Adipocyte (in vitro differentiated cells): ENCODE measurements around the gene RFTN1.

Experiments used
- DNase-seq: peaks from one replicate; pipeline ENCODE4 v3.0.0-alpha.2; 2015; ENCODE audit warnings: low read depth
- H3K27me3 ChIP-seq: replicated peaks from 2 replicates; pipeline ENCODE4 v1.7.0; 2013; ENCODE audit warnings: mild to moderate bottlenecking, low read length, moderate library complexity; ENCODE audit not compliant: control insufficient read depth, insufficient read depth
- H3K36me3 ChIP-seq: 2 replicates; pipeline ENCODE4 v1.7.0; 2013; ENCODE audit warnings: low read length, mild to moderate bottlenecking, moderate library complexity; ENCODE audit not compliant: control insufficient read depth, insufficient read depth, severe bottlenecking
- H3K4me1 ChIP-seq: 2 replicates; pipeline ENCODE4 v1.7.0; 2013; ENCODE audit warnings: mild to moderate bottlenecking, low read length, moderate library complexity; ENCODE audit not compliant: control insufficient read depth, insufficient read depth
- H3K4me3 ChIP-seq: 2 replicates; pipeline ENCODE4 v1.7.0; 2013; ENCODE audit warnings: mild to moderate bottlenecking, low read length, moderate library complexity
- H3K9ac ChIP-seq: 2 replicates; pipeline ENCODE4 v1.7.0; 2013; ENCODE audit warnings: mild to moderate bottlenecking, low read length, moderate library complexity
- H3K9me3 ChIP-seq: 2 replicates; pipeline ENCODE4 v1.7.0; 2013; ENCODE audit warnings: mild to moderate bottlenecking, low read length, moderate library complexity; ENCODE audit not compliant: control insufficient read depth

The RFTN1 gene

GRCh38 chr3:16304061-16305010 is 209.2 kb downstream of the RFTN1 start:
- H3K9ac ChIP-seq, result no peak overlapping the region
- no peak overlapping the region for H3K4me3 ChIP-seq
- H3K4me1 ChIP-seq, result no peaks in the 10 kb centered on the region
- H3K27me3 ChIP-seq, result no peaks in the 10 kb centered on the region
- no peak for DNase-seq
- H3K36me3 ChIP-seq, result peaks cover 26% of the 10 kb centered on the region
- H3K9me3 ChIP-seq, result no peaks in the 10 kb centered on the region

DNA sequence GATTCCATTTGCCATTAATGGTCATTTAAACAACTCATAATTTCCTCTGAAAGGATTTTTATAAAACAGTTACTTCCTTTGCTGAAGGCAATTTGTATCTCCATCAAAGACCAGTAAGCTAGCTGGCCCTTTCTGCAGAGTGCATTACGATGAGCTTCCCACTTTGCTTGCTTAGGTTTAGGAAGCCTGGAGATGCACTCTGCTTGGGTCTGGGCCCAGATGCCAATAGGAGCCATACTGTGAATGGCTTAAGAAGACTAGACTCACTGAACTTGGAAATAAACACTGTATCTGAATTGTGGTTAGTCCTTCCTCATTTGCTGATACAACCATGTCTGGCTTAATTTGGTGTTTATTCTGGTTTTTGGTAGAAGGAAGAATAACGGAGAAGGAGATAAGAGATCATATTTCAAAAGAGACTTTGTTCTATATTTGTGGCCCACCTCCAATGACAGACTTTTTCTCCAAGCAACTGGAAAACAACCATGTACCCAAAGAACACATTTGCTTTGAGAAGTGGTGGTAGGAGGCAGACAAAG is 210.4 kb downstream of the RFTN1 start:
- Histone ChIP-seq H3K9ac (no peak overlapping the region), H3K36me3 (peaks cover 24% of the 10 kb centered on the region), H3K9me3 (no peaks in the 10 kb centered on the region), H3K4me3 (no peak overlapping the region), H3K27me3 (no peaks in the 10 kb centered on the region), H3K4me1 (peaks cover 6% of the 10 kb centered on the region)
- no peak for DNase-seq

DNA sequence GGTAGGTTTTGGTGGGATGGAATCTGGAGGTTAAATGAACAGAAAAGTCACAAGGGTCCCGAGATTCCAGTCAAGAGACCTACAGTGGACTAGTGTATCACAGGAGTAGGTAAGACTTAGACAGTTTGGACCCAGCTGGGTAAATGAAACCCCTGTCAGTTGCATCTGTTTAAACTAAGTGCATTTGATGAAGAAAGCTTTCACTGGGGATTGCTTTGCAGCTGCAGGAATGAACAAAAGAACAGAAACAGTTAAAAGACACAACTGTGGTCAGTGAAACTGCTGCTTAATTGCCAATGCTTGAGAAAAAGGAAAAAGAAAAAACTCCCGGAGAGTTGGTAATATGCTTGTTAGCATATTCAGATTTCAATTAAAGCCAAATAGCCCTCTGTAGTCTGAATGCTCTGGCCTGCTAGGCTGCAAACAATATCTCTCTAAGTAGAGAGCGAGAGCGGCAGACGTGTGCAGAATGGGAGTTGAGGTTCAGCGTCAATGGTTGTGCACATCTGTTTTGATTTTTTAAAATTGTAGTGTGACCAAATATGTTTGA is 211.3 kb downstream of the RFTN1 start:
- no peak overlapping the region for H3K4me3 ChIP-seq
- peaks cover 6% of the 10 kb centered on the region for H3K4me1 ChIP-seq
- no peaks in the 10 kb centered on the region for H3K27me3 ChIP-seq
- peaks cover 4% of the 10 kb centered on the region for H3K9me3 ChIP-seq
- H3K9ac ChIP-seq, result no peak overlapping the region
- DNase-seq, result no peak
- H3K36me3 ChIP-seq, result peaks cover 27% of the 10 kb centered on the region

DNA sequence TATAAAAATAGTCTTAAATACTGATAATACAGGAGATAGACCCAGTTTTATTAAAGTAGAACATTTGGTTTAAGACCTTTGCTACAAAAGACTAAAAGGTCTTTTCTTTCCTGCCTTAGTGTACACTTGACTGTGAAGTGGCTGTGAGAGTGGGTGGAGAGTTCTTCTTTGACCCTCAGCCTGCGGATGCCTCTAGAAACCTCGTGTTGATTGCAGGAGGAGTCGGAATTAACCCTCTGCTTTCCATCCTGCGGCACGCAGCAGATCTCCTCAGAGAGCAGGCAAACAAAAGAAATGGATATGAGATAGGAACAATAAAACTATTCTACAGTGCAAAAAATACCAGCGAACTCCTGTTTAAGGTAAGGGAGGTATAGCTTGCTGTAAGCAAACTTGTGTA is 212.0 kb downstream of the RFTN1 start:
- Histone ChIP-seq H3K9ac (no peak overlapping the region), H3K4me3 (no peak overlapping the region), H3K27me3 (no peaks in the 10 kb centered on the region), H3K9me3 (peaks cover 5% of the 10 kb centered on the region), H3K4me1 (peaks cover 6% of the 10 kb centered on the region), H3K36me3 (peaks cover 33% of the 10 kb centered on the region)
- no peak for DNase-seq

GRCh38 chr3:16300881-16301359 is 212.6 kb downstream of the RFTN1 start:
- H3K27me3 ChIP-seq, result no peaks in the 10 kb centered on the region
- H3K4me3 ChIP-seq, result no peak overlapping the region
- H3K9me3 ChIP-seq, result peaks cover 5% of the 10 kb centered on the region
- peaks cover 38% of the 10 kb centered on the region for H3K36me3 ChIP-seq
- no peak for DNase-seq
- H3K9ac ChIP-seq, result no peak overlapping the region
- H3K4me1 ChIP-seq, result peaks cover 6% of the 10 kb centered on the region

DNA sequence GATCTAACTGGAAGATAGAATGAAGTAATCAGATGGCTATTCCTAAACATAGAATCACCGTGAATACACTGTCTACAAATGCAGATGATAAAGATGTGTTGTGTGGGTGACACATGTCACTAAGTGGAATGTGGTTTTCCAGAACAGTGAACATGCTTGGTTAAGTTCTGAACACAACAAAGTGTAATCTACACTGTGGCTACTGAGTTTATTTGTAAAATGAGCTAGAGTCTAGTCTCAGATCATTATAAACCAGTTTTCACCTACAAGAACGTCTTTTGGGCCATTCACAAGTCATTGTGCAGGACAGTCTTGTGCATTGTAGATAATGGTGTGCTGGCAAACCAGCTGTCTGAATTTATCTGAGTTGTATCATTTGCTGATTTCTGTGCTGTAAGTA is 213.2 kb downstream of the RFTN1 start:
- DNase-seq, result no peak
- H3K9ac ChIP-seq, result no peak overlapping the region
- no peak overlapping the region for H3K4me3 ChIP-seq
- H3K4me1 ChIP-seq, result peaks cover 6% of the 10 kb centered on the region
- peaks cover 5% of the 10 kb centered on the region for H3K9me3 ChIP-seq
- H3K27me3 ChIP-seq, result no peaks in the 10 kb centered on the region
- peaks cover 38% of the 10 kb centered on the region for H3K36me3 ChIP-seq

DNA sequence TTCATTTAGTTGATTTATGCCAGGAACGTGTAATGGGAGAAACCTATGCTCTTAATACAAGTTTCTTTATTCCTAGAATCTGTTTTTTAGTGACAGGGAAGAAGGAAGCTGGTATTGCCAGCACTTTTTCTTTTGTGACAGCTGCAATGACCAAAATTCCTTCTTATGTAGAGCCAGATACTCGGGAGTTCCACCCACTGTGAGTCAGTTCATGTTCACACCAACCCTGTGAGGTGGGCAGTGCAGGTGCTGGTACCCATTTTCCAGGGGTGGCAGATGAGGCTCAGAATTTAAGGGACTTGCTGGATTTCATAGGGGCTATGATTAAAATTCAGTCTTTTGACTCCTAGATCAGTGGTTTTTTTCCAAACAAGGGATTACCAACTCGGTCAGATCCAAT is 213.8 kb downstream of the RFTN1 start:
- DNase-seq, result no peak
- Histone ChIP-seq H3K4me1 (peaks cover 6% of the 10 kb centered on the region), H3K36me3 (peaks cover 37% of the 10 kb centered on the region), H3K9ac (no peak overlapping the region), H3K27me3 (no peaks in the 10 kb centered on the region), H3K4me3 (no peak overlapping the region), H3K9me3 (peaks cover 5% of the 10 kb centered on the region)

GRCh38 chr3:16298891-16299290 is 214.6 kb downstream of the RFTN1 start:
- Histone ChIP-seq H3K27me3 (no peaks in the 10 kb centered on the region), H3K9ac (no peak overlapping the region), H3K36me3 (peaks cover 38% of the 10 kb centered on the region), H3K4me1 (peaks cover 6% of the 10 kb centered on the region), H3K4me3 (no peak overlapping the region), H3K9me3 (peaks cover 6% of the 10 kb centered on the region)
- peak; percentile 23 for DNase-seq

- Histone ChIP-seq H3K36me3 (peaks cover 32% of the 10 kb centered on the region), H3K9ac (no peak overlapping the region), H3K27me3 (no peaks in the 10 kb centered on the region), H3K4me1 (peaks cover 6% of the 10 kb centered on the region), H3K4me3 (no peak overlapping the region), H3K9me3 (peaks cover 12% of the 10 kb centered on the region)
- DNase-seq, result no peak
Measured at GRCh38 chr3:16297997-16298885, 215.3 kb downstream of the RFTN1 start.

GRCh38 chr3:16295298-16295890 is 218.1 kb downstream of the RFTN1 start:
- DNase-seq, result no peak
- peaks cover 29% of the 10 kb centered on the region for H3K36me3 ChIP-seq
- no peaks in the 10 kb centered on the region for H3K27me3 ChIP-seq
- H3K9me3 ChIP-seq, result peaks cover 12% of the 10 kb centered on the region
- no peak overlapping the region for H3K4me3 ChIP-seq
- H3K4me1 ChIP-seq, result peaks cover 12% of the 10 kb centered on the region
- H3K9ac ChIP-seq, result no peak overlapping the region
